GM20000 (cell line): ENCODE results near the gene ASCC3.

Experiments used
- DNase-seq: peaks from one replicate; pipeline ENCODE4 v3.0.0; 2012; ENCODE audit warnings: low spot score
- TF ChIP-seq, protein P1 (sequence below): IDR thresholded peaks from 2 replicates; pipeline ENCODE4 v1.5.1; 2012; ENCODE audit warnings: mild to moderate bottlenecking, control low read depth; ENCODE audit errors: extremely low read depth, missing control alignments

ASCC3 gene

DNA sequence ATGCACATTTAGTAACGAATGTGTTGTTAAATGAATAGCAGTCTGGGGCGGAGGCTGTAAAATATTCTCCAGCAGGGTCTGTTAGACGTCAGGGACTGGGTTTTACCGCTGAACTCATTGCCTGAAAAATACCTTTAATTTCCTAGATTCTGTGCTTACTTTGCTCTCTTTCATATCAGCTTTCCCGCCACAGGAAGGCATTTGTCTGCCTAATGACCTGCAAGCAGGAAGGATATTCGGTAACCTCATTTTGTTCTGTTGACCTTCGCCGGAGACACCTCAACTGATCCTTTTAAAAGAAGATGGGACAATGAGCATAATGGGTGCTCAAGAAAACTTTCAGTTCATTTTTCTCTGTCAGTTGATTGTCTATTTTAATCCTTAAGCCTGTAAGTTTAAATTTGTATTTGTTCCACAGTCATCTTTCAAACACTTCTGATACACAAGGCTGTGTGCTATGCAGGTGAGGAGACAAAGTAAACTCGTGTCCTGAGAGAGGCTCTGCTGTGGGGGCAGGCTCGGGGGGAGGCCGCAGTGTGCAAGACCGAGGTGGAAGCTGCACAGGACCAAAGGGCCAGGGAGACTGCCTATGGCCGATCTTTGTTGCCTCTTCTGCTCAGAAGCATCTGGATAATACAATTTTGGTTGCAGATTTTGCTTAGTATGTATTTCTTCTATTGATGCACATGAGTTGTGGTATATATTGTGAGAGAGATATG is 389.0 kb downstream of the ASCC3 start:
- DNase-seq: no peak
- TF ChIP-seq, protein P1, sequence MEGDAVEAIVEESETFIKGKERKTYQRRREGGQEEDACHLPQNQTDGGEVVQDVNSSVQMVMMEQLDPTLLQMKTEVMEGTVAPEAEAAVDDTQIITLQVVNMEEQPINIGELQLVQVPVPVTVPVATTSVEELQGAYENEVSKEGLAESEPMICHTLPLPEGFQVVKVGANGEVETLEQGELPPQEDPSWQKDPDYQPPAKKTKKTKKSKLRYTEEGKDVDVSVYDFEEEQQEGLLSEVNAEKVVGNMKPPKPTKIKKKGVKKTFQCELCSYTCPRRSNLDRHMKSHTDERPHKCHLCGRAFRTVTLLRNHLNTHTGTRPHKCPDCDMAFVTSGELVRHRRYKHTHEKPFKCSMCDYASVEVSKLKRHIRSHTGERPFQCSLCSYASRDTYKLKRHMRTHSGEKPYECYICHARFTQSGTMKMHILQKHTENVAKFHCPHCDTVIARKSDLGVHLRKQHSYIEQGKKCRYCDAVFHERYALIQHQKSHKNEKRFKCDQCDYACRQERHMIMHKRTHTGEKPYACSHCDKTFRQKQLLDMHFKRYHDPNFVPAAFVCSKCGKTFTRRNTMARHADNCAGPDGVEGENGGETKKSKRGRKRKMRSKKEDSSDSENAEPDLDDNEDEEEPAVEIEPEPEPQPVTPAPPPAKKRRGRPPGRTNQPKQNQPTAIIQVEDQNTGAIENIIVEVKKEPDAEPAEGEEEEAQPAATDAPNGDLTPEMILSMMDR: no peak

DNA sequence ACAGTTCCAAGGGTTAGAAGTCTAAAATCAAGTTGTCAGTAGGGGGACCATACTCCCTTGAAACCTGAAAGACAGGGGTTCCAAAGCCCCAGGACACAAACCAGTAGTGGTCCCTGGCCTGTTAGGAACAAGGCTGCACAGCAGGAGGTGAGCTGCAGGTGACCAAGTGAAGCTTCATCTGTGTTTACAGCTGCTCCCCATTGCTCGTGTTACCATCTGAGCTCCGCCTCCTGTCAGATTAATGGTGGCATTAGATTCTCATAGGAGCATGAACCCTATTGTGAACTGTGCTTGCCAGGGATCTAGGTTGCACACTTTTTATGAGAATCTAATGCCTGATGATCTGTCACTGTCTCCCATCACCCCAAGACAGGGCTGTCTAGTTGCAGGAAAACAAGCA is 391.1 kb downstream of the ASCC3 start:
- DNase-seq: no peak
- TF ChIP-seq, protein P1: no peak

GRCh38 chr6:100488244-100488643 is 392.9 kb downstream of the ASCC3 start:
- no peak for DNase-seq
- TF ChIP-seq, protein P1: no peak

GRCh38 chr6:100487638-100488037 is 393.5 kb downstream of the ASCC3 start:
- DNase-seq: no peak
- TF ChIP-seq, protein P1: no peak

DNA sequence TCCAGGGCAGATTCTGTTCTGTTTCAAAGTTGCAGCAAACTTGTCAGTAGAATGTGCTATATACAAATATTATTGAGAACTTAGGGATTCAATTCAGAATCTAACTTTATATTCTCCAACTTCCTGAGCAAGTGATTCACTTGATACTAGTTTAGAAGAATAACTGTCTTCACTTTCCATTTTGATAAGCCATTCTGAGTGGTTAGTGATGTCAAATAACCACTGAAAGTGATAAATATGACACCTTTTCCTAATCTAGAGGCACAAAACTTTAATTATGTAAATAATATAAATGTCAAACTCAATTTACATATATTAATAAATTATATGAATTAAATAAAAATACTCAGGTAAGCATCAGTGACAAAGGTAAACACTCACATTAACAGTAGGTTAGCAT is 395.9 kb downstream of the ASCC3 start:
- no peak for DNase-seq
- TF ChIP-seq, protein P1: no peak

GRCh38 chr6:100484474-100484873 is 396.7 kb downstream of the ASCC3 start:
- DNase-seq: no peak
- TF ChIP-seq, protein P1: no peak

DNA sequence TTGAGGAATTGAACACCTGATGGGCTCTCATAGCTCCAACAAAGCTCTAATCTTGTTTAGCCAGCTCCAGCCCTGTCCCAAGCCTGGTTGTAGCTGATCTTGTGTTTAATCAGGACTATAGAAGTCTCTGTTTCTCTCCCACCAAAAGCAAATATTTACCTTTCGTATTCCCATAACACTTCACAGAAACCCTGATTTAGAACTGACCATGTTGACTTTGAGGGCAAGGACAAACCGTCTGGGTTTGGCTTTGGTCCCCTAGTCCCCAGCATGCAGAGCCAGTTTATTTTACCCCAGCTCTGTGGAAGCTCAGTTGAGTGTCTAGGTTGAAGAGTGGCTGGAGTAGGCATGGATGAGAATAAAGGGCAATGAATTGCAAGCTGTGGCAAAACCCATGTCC is 398.4 kb downstream of the ASCC3 start:
- TF ChIP-seq, protein P1: no peak
- DNase-seq: no peak
